GM23338 (cell line): Measurements from ENCODE around the gene RAP1B. TPM values are rescaled to one million over a fixed set of nuclear protein-coding genes. Genes with fewer than 3 reads are reported as not detected.

Experiments
- ATAC-seq: fragments of 200-7000 bp; cut with Tn5 transposase; 3 replicates; pipeline ENCODE4 v1.9.1; 2020
- DNase-seq: peaks from one replicate; pipeline ENCODE4 v3.0.0-alpha.2; 2015; ENCODE audit warnings: low spot score
- H2AFZ ChIP-seq: fragments of 200-600 bp; sonication (generic); 2 replicates; pipeline ENCODE4 v1.8.0; 2016; ENCODE audit warnings: antibody characterized with exemption, mild to moderate bottlenecking, moderate library complexity
- H3F3A ChIP-seq: fragments of 200-600 bp; sonication (generic); replicated peaks from 2 replicates; pipeline ENCODE4 v1.8.0; 2017; ENCODE audit warnings: antibody characterized with exemption, mixed run types, low read depth
- H3K27ac ChIP-seq: fragments of 200-600 bp; sonication (generic); 2 replicates; pipeline ENCODE4 v1.6.1; 2016; ENCODE audit warnings: low read depth
- H3K27me3 ChIP-seq: fragments of 200-600 bp; sonication (generic); 2 replicates; pipeline ENCODE4 v1.8.0; 2016; ENCODE audit warnings: mild to moderate bottlenecking, mixed run types, moderate library complexity; ENCODE audit not compliant: insufficient read depth
- H3K36me3 ChIP-seq: fragments of 200-600 bp; sonication (generic); 2 replicates; pipeline ENCODE4 v1.8.0; 2016; ENCODE audit warnings: mild to moderate bottlenecking; ENCODE audit not compliant: insufficient read depth
- H3K4me1 ChIP-seq: fragments of 200-600 bp; sonication (generic); 2 replicates; pipeline ENCODE4 v1.8.0; 2016; ENCODE audit warnings: mild to moderate bottlenecking, moderate library complexity; ENCODE audit not compliant: insufficient read depth
- H3K4me2 ChIP-seq: fragments of 200-600 bp; sonication (generic); 2 replicates; pipeline ENCODE4 v1.7.1; 2017; ENCODE audit warnings: mixed run types
- H3K4me3 ChIP-seq: fragments of 200-600 bp; sonication (generic); 2 replicates; pipeline ENCODE4 v1.6.1; 2016; ENCODE audit warnings: mixed run types
- H3K79me2 ChIP-seq: fragments of 200-600 bp; sonication (generic); replicated peaks from 2 replicates; pipeline ENCODE4 v1.8.0; 2017; ENCODE audit warnings: mild to moderate bottlenecking; ENCODE audit not compliant: insufficient read depth
- H3K9me2 ChIP-seq: fragments of 200-600 bp; sonication (generic); 2 replicates; pipeline ENCODE4 v1.8.0; 2017; ENCODE audit not compliant: insufficient read depth
- H4K20me1 ChIP-seq: fragments of 200-600 bp; sonication (generic); replicated peaks from 2 replicates; pipeline ENCODE4 v1.8.0; 2017; ENCODE audit warnings: mild to moderate bottlenecking; ENCODE audit not compliant: insufficient read depth
- H3K27ac Mint-ChIP-seq: 2 replicates; pipeline ENCODE4 v1.8.0; 2020; ENCODE audit warnings: inconsistent platforms, mild to moderate bottlenecking, moderate library complexity, mixed read lengths
- H3K27me3 Mint-ChIP-seq: 3 replicates; pipeline ENCODE4 v1.8.0; 2022; ENCODE audit warnings: low read depth, mild to moderate bottlenecking, moderate library complexity, mixed read lengths, inconsistent platforms; ENCODE audit not compliant: insufficient read depth, poor library complexity
- H3K36me3 Mint-ChIP-seq: 3 replicates; pipeline ENCODE4 v1.8.0; 2021; ENCODE audit warnings: low read depth, mild to moderate bottlenecking, inconsistent platforms, moderate library complexity, mixed read lengths
- H3K4me1 Mint-ChIP-seq: 3 replicates; pipeline ENCODE4 v1.8.0; 2020; ENCODE audit warnings: mild to moderate bottlenecking, inconsistent platforms, mixed read lengths
- H3K4me3 Mint-ChIP-seq: 3 replicates; pipeline ENCODE4 v1.8.0; 2021; ENCODE audit warnings: moderate library complexity, mild to moderate bottlenecking, inconsistent platforms, mixed read lengths
- H3K9me3 Mint-ChIP-seq: 3 replicates; pipeline ENCODE4 v1.8.0; 2020; ENCODE audit warnings: moderate library complexity, mild to moderate bottlenecking, inconsistent platforms, mixed read lengths
- CREB1 ChIP-seq: fragments of 250-450 bp; sonication (Bioruptor Pico); IDR thresholded peaks from 2 replicates; pipeline ENCODE4 v1.5.0; 2020; ENCODE audit warnings: low read depth, mild to moderate bottlenecking, moderate library complexity
- ETS1 ChIP-seq: IDR thresholded peaks from 2 replicates; pipeline ENCODE4 v1.6.1; 2016; ENCODE audit warnings: antibody characterized with exemption
- EZH2 ChIP-seq: fragments of 200-600 bp; sonication (generic); IDR thresholded peaks from one replicate; pipeline ENCODE4 v1.8.0; 2017; ENCODE audit warnings: antibody characterized with exemption, mild to moderate bottlenecking, low read depth; ENCODE audit not compliant: unreplicated experiment
- EZH2phosphoT487 ChIP-seq: fragments of 200-600 bp; sonication (generic); IDR thresholded peaks from one replicate; pipeline ENCODE4 v1.8.1; 2018; ENCODE audit warnings: antibody characterized with exemption; ENCODE audit not compliant: unreplicated experiment
- JUNB ChIP-seq: IDR thresholded peaks from one replicate; pipeline ENCODE4 v1.6.1; 2016; ENCODE audit warnings: antibody characterized with exemption; ENCODE audit not compliant: unreplicated experiment
- POLR2AphosphoS5 ChIP-seq: IDR thresholded peaks from 2 replicates; pipeline ENCODE4 v1.6.1; 2016; ENCODE audit warnings: antibody characterized with exemption, low read depth
- ZNF114 ChIP-seq: fragments of 250-450 bp; sonication (Bioruptor Pico); IDR thresholded peaks from 2 replicates; pipeline ENCODE4 v1.5.0; 2020; ENCODE audit warnings: mild to moderate bottlenecking, moderate library complexity
- ZNF462 ChIP-seq: fragments of 250-450 bp; sonication (Bioruptor Pico); IDR thresholded peaks from 2 replicates; pipeline ENCODE4 v1.5.0; 2020; ENCODE audit warnings: mild to moderate bottlenecking, moderate library complexity
- polyA plus RNA-seq: library from polyadenylated mRNA; unstranded; fragments of >200 nt; fragmentation: Nextera tagmentation; extraction: Ambion mirVana; gene quantifications from 2 replicates; pipeline ENCODE4 v1.2.1, GENCODE V29; 2016
- total RNA-seq: library from RNA; depleted of rRNA; stranded (reverse); fragments of >200 nt; shearing (Covaris generic); gene quantifications from 2 replicates; pipeline ENCODE4 v1.2.3, GENCODE V29; 2014

The RAP1B gene
- total and polyA plus RNA-seq, 2 experiments from 2014 or later: 90.6 to 128 TPM

- TF ChIP-seq ZNF462 (CRISPR knock-in tag) (no peak), EZH2 (no peak), CREB1 (CRISPR knock-in tag) (no peak), ETS1 (no peak)
Observed at GRCh38 chr12:68572661-68573060, 38.0 kb upstream of the RAP1B start (continued).

- no peak overlapping the region for H3K4me3 ChIP-seq
- Mint-ChIP-seq H3K27me3 (no peaks in the 10 kb centered on the region), H3K9me3 (no peaks in the 10 kb centered on the region), H3K27ac (no peak overlapping the region), H3K4me3 (no peak overlapping the region), H3K4me1 (no peaks in the 10 kb centered on the region), H3K36me3 (peaks cover 5% of the 10 kb centered on the region; the same call in 1 of the 3 replicates)
- no peak overlapping the region for H3K27ac ChIP-seq
- no peak for TF ChIP-seq CREB1 (CRISPR knock-in tag)
- TF ChIP-seq EZH2phosphoT487: no peak
- no peak for TF ChIP-seq ZNF114 (CRISPR knock-in tag)
- TF ChIP-seq POLR2AphosphoS5: no peak
- no peak for TF ChIP-seq JUNB
- H3K36me3 ChIP-seq: no peaks in the 10 kb centered on the region
- no peaks in the 10 kb centered on the region for H3K9me2 ChIP-seq
- no peaks in the 10 kb centered on the region; the same call in 1 of the 2 replicates for H4K20me1 ChIP-seq
- ATAC-seq (no peak), DNase-seq (no peak)
- no peaks in the 10 kb centered on the region for H3K4me1 ChIP-seq
- no peak overlapping the region for H2AFZ ChIP-seq
- H3K27me3 ChIP-seq: no peaks in the 10 kb centered on the region
- no peaks in the 10 kb centered on the region for H3K79me2 ChIP-seq
- no peak overlapping the region for H3K4me2 ChIP-seq
- no peaks in the 10 kb centered on the region for H3F3A ChIP-seq
Observed at GRCh38 chr12:68573406-68573805, 37.3 kb upstream of the RAP1B start.
